GM23338 (cell line): ENCODE results near the gene GLG1. TPM values are rescaled to one million over a fixed set of nuclear protein-coding genes. Genes with fewer than 3 reads are reported as not detected.

Source experiments
- ATAC-seq: fragments of 200-7000 bp; cut with Tn5 transposase; 3 replicates; pipeline ENCODE4 v1.9.1; 2020
- DNase-seq: peaks from one replicate; pipeline ENCODE4 v3.0.0-alpha.2; 2015; ENCODE audit warnings: low spot score
- H2AFZ ChIP-seq: fragments of 200-600 bp; sonication (generic); 2 replicates; pipeline ENCODE4 v1.8.0; 2016; ENCODE audit warnings: antibody characterized with exemption, mild to moderate bottlenecking, moderate library complexity
- H3F3A ChIP-seq: fragments of 200-600 bp; sonication (generic); replicated peaks from 2 replicates; pipeline ENCODE4 v1.8.0; 2017; ENCODE audit warnings: antibody characterized with exemption, mixed run types, low read depth
- H3K27ac ChIP-seq: fragments of 200-600 bp; sonication (generic); 2 replicates; pipeline ENCODE4 v1.6.1; 2016; ENCODE audit warnings: low read depth
- H3K27me3 ChIP-seq: fragments of 200-600 bp; sonication (generic); 2 replicates; pipeline ENCODE4 v1.8.0; 2016; ENCODE audit warnings: mild to moderate bottlenecking, mixed run types, moderate library complexity; ENCODE audit not compliant: insufficient read depth
- H3K36me3 ChIP-seq: fragments of 200-600 bp; sonication (generic); 2 replicates; pipeline ENCODE4 v1.8.0; 2016; ENCODE audit warnings: mild to moderate bottlenecking; ENCODE audit not compliant: insufficient read depth
- H3K4me1 ChIP-seq: fragments of 200-600 bp; sonication (generic); 2 replicates; pipeline ENCODE4 v1.8.0; 2016; ENCODE audit warnings: mild to moderate bottlenecking, moderate library complexity; ENCODE audit not compliant: insufficient read depth
- H3K4me2 ChIP-seq: fragments of 200-600 bp; sonication (generic); 2 replicates; pipeline ENCODE4 v1.7.1; 2017; ENCODE audit warnings: mixed run types
- H3K4me3 ChIP-seq: fragments of 200-600 bp; sonication (generic); 2 replicates; pipeline ENCODE4 v1.6.1; 2016; ENCODE audit warnings: mixed run types
- H3K79me2 ChIP-seq: fragments of 200-600 bp; sonication (generic); replicated peaks from 2 replicates; pipeline ENCODE4 v1.8.0; 2017; ENCODE audit warnings: mild to moderate bottlenecking; ENCODE audit not compliant: insufficient read depth
- H3K9me2 ChIP-seq: fragments of 200-600 bp; sonication (generic); 2 replicates; pipeline ENCODE4 v1.8.0; 2017; ENCODE audit not compliant: insufficient read depth
- H4K20me1 ChIP-seq: fragments of 200-600 bp; sonication (generic); replicated peaks from 2 replicates; pipeline ENCODE4 v1.8.0; 2017; ENCODE audit warnings: mild to moderate bottlenecking; ENCODE audit not compliant: insufficient read depth
- H3K27ac Mint-ChIP-seq: 2 replicates; pipeline ENCODE4 v1.8.0; 2020; ENCODE audit warnings: inconsistent platforms, mild to moderate bottlenecking, moderate library complexity, mixed read lengths
- H3K27me3 Mint-ChIP-seq: 3 replicates; pipeline ENCODE4 v1.8.0; 2022; ENCODE audit warnings: low read depth, mild to moderate bottlenecking, moderate library complexity, mixed read lengths, inconsistent platforms; ENCODE audit not compliant: insufficient read depth, poor library complexity
- H3K36me3 Mint-ChIP-seq: 3 replicates; pipeline ENCODE4 v1.8.0; 2021; ENCODE audit warnings: low read depth, mild to moderate bottlenecking, inconsistent platforms, moderate library complexity, mixed read lengths
- H3K4me1 Mint-ChIP-seq: 3 replicates; pipeline ENCODE4 v1.8.0; 2020; ENCODE audit warnings: mild to moderate bottlenecking, inconsistent platforms, mixed read lengths
- H3K4me3 Mint-ChIP-seq: 3 replicates; pipeline ENCODE4 v1.8.0; 2021; ENCODE audit warnings: moderate library complexity, mild to moderate bottlenecking, inconsistent platforms, mixed read lengths
- H3K9me3 Mint-ChIP-seq: 3 replicates; pipeline ENCODE4 v1.8.0; 2020; ENCODE audit warnings: moderate library complexity, mild to moderate bottlenecking, inconsistent platforms, mixed read lengths
- CTCF ChIP-seq, 2 experiments: fragments of 200-600 bp in 1 of 2; sonication (generic) in 1 of 2; conservative IDR thresholded peaks; 2 replicates each; pipeline versions ENCODE4 v1.5.1 to v1.6.1; 2016 to 2017; ENCODE audit warnings: antibody characterized with exemption in 2 of 2, low read depth in 2 of 2, mild to moderate bottlenecking in 2 of 2, moderate library complexity in 1 of 2
- ETS1 ChIP-seq: IDR thresholded peaks from 2 replicates; pipeline ENCODE4 v1.6.1; 2016; ENCODE audit warnings: antibody characterized with exemption
- EZH2 ChIP-seq: fragments of 200-600 bp; sonication (generic); IDR thresholded peaks from one replicate; pipeline ENCODE4 v1.8.0; 2017; ENCODE audit warnings: antibody characterized with exemption, mild to moderate bottlenecking, low read depth; ENCODE audit not compliant: unreplicated experiment
- EZH2phosphoT487 ChIP-seq: fragments of 200-600 bp; sonication (generic); IDR thresholded peaks from one replicate; pipeline ENCODE4 v1.8.1; 2018; ENCODE audit warnings: antibody characterized with exemption; ENCODE audit not compliant: unreplicated experiment
- JUNB ChIP-seq: IDR thresholded peaks from one replicate; pipeline ENCODE4 v1.6.1; 2016; ENCODE audit warnings: antibody characterized with exemption; ENCODE audit not compliant: unreplicated experiment
- NANOG ChIP-seq: IDR thresholded peaks from 2 replicates; pipeline ENCODE4 v1.6.1; 2016; ENCODE audit warnings: antibody characterized with exemption, borderline replicate concordance
- REST ChIP-seq: IDR thresholded peaks from one replicate; pipeline ENCODE4 v1.6.1; 2018; ENCODE audit warnings: antibody characterized with exemption; ENCODE audit not compliant: unreplicated experiment
- STAT1 ChIP-seq: IDR thresholded peaks from one replicate; pipeline ENCODE4 v1.6.1; 2016; ENCODE audit warnings: antibody characterized with exemption; ENCODE audit not compliant: unreplicated experiment
- ZNF114 ChIP-seq: fragments of 250-450 bp; sonication (Bioruptor Pico); IDR thresholded peaks from 2 replicates; pipeline ENCODE4 v1.5.0; 2020; ENCODE audit warnings: mild to moderate bottlenecking, moderate library complexity
- ZNF331 ChIP-seq: fragments of 250-450 bp; sonication (Bioruptor Pico); IDR thresholded peaks from 2 replicates; pipeline ENCODE4 v1.5.0; 2020; ENCODE audit warnings: low read depth, mild to moderate bottlenecking, moderate library complexity
- ZNF462 ChIP-seq: fragments of 250-450 bp; sonication (Bioruptor Pico); IDR thresholded peaks from 2 replicates; pipeline ENCODE4 v1.5.0; 2020; ENCODE audit warnings: mild to moderate bottlenecking, moderate library complexity
- polyA plus RNA-seq: library from polyadenylated mRNA; unstranded; fragments of >200 nt; fragmentation: Nextera tagmentation; extraction: Ambion mirVana; gene quantifications from 2 replicates; pipeline ENCODE4 v1.2.1, GENCODE V29; 2016
- total RNA-seq: library from RNA; depleted of rRNA; stranded (reverse); fragments of >200 nt; shearing (Covaris generic); gene quantifications from 2 replicates; pipeline ENCODE4 v1.2.3, GENCODE V29; 2014

GLG1 gene
- total and polyA plus RNA-seq, 2 experiments from 2014 or later, result 61.2 to 211 TPM

GRCh38 chr16:74582970-74583369 lies 23.9 kb downstream of the GLG1 start:
- peak overlapping the region; percentile 69; the same call in 1 of the 2 replicates for H3K27ac Mint-ChIP-seq
- no peak overlapping the region for H3K4me3 Mint-ChIP-seq
- TF ChIP-seq ETS1 (no peak), ZNF462 (CRISPR knock-in tag) (no peak), REST (no peak), ZNF331 (no peak), STAT1 (no peak), JUNB (no peak), EZH2 (no peak), ZNF114 (CRISPR knock-in tag) (no peak), EZH2phosphoT487 (no peak), CTCF (conservative IDR thresholded peaks at IDR 0.05; ENCODE audit: low read depth in 2 of 2) (no peak), NANOG (no peak)
- Histone ChIP-seq H3K4me2 (no peak overlapping the region), H3K4me3 (no peak overlapping the region), H4K20me1 (peaks cover 29% of the 10 kb centered on the region; the same call in 1 of the 2 replicates), H2AFZ (no peak overlapping the region), H3K27ac (no peak overlapping the region), H3F3A (no peaks in the 10 kb centered on the region), H3K9me2 (no peaks in the 10 kb centered on the region), H3K4me1 (peaks cover 8% of the 10 kb centered on the region; the same call in 1 of the 2 replicates), H3K79me2 (peaks cover 100% of the 10 kb centered on the region), H3K27me3 (no peaks in the 10 kb centered on the region), H3K36me3 (no peaks in the 10 kb centered on the region)
- no peaks in the 10 kb centered on the region for H3K9me3 Mint-ChIP-seq
- peaks cover 5% of the 10 kb centered on the region for H3K27me3 Mint-ChIP-seq
- H3K4me1 Mint-ChIP-seq, result peaks cover 17% of the 10 kb centered on the region
- H3K36me3 Mint-ChIP-seq, result no peaks in the 10 kb centered on the region
- DNase-seq (no peak), ATAC-seq (no peak)
